HEK293 (cell line): ENCODE measurements around the gene CDC14B.
A peak's percentile ranks its signal among the peaks of the same experiment; 100 is the strongest.

Experiments
- BCL11A ChIP-seq: fragments of 450-650 bp; formaldehyde crosslinking; IDR thresholded peaks from 2 replicates; pipeline ENCODE4 v1.5.1; 2016; ENCODE audit warnings: low read depth, missing biosample characterization, missing genetic modification characterization
- GLIS1 ChIP-seq: fragments of 450-650 bp; formaldehyde crosslinking; IDR thresholded peaks from 2 replicates; pipeline ENCODE4 v1.5.1; 2016; ENCODE audit warnings: missing biosample characterization, missing genetic modification characterization
- IKZF3 ChIP-seq: fragments of 450-650 bp; IDR thresholded peaks from 2 replicates; pipeline ENCODE4 v1.5.0; 2018; ENCODE audit warnings: missing biosample characterization, mild to moderate bottlenecking, missing genetic modification characterization, moderate library complexity
- KLF16 ChIP-seq: fragments of 450-650 bp; formaldehyde crosslinking; IDR thresholded peaks from 2 replicates; pipeline ENCODE4 v1.5.1; 2017; ENCODE audit warnings: missing biosample characterization, missing genetic modification characterization
- KLF17 ChIP-seq: fragments of 450-650 bp; formaldehyde crosslinking; IDR thresholded peaks from 2 replicates; pipeline ENCODE4 v1.5.1; 2016; ENCODE audit warnings: missing biosample characterization, missing genetic modification characterization
- KLF7 ChIP-seq: fragments of 450-650 bp; formaldehyde crosslinking; IDR thresholded peaks from 2 replicates; pipeline ENCODE4 v1.5.1; 2016; ENCODE audit warnings: missing biosample characterization, missing genetic modification characterization, borderline replicate concordance
- KLF8 ChIP-seq: fragments of 450-650 bp; formaldehyde crosslinking; IDR thresholded peaks from 2 replicates; pipeline ENCODE4 v1.5.1; 2016; ENCODE audit warnings: missing biosample characterization, missing genetic modification characterization
- MEIS1 ChIP-seq: sonication (generic); formaldehyde crosslinking; IDR thresholded peaks from 2 replicates; pipeline ENCODE4 v1.8.1; 2022; ENCODE audit warnings: missing genetic modification reagents, mild to moderate bottlenecking, borderline replicate concordance
- MZF1 ChIP-seq: fragments of 450-650 bp; formaldehyde crosslinking; IDR thresholded peaks from 2 replicates; pipeline ENCODE4 v1.5.1; 2017; ENCODE audit warnings: missing biosample characterization, missing genetic modification characterization, borderline replicate concordance
- SP7 ChIP-seq: fragments of 450-650 bp; formaldehyde crosslinking; IDR thresholded peaks from 2 replicates; pipeline ENCODE4 v1.5.1; 2016; ENCODE audit warnings: missing biosample characterization, missing genetic modification characterization
- YY1 ChIP-seq: fragments of 450-650 bp; formaldehyde crosslinking; IDR thresholded peaks from 2 replicates; pipeline ENCODE4 v1.5.1; 2018; ENCODE audit warnings: missing biosample characterization, missing genetic modification characterization
- ZBTB11 ChIP-seq: fragments of 450-650 bp; formaldehyde crosslinking; conservative IDR thresholded peaks from 2 replicates; pipeline ENCODE4 v1.5.1; 2016; ENCODE audit warnings: low read depth, missing biosample characterization, missing genetic modification characterization
- ZBTB17 ChIP-seq: fragments of 450-650 bp; formaldehyde crosslinking; IDR thresholded peaks from 2 replicates; pipeline ENCODE4 v1.5.1; 2016; ENCODE audit warnings: missing biosample characterization, missing genetic modification characterization
- ZBTB21 ChIP-seq: fragments of 450-650 bp; formaldehyde crosslinking; IDR thresholded peaks from 2 replicates; pipeline ENCODE4 v1.5.1; 2017; ENCODE audit warnings: missing biosample characterization, missing genetic modification characterization
- ZNF114 ChIP-seq: fragments of 450-650 bp; formaldehyde crosslinking; IDR thresholded peaks from 2 replicates; pipeline ENCODE4 v1.5.0; 2017; ENCODE audit warnings: missing biosample characterization, missing genetic modification characterization
- ZNF133 ChIP-seq: fragments of 450-650 bp; formaldehyde crosslinking; IDR thresholded peaks from 2 replicates; pipeline ENCODE4 v1.5.1; 2016; ENCODE audit warnings: missing biosample characterization, missing genetic modification characterization
- ZNF157 ChIP-seq: fragments of 450-650 bp; formaldehyde crosslinking; IDR thresholded peaks from 2 replicates; pipeline ENCODE4 v1.5.1; 2016; ENCODE audit warnings: missing biosample characterization, missing genetic modification characterization
- ZNF169 ChIP-seq: fragments of 450-650 bp; formaldehyde crosslinking; IDR thresholded peaks from 2 replicates; pipeline ENCODE4 v1.5.1; 2016; ENCODE audit warnings: missing biosample characterization, missing genetic modification characterization
- ZNF184 ChIP-seq: fragments of 450-650 bp; IDR thresholded peaks from 2 replicates; pipeline ENCODE4 v1.5.1; 2018; ENCODE audit warnings: missing biosample characterization, mild to moderate bottlenecking, missing genetic modification characterization
- ZNF24 ChIP-seq: fragments of 450-650 bp; formaldehyde crosslinking; IDR thresholded peaks from 2 replicates; pipeline ENCODE4 v1.5.1; 2016; ENCODE audit warnings: missing biosample characterization, missing genetic modification characterization
- ZNF266 ChIP-seq: fragments of 450-650 bp; formaldehyde crosslinking; IDR thresholded peaks from 2 replicates; pipeline ENCODE4 v1.5.1; 2016; ENCODE audit warnings: missing biosample characterization, missing genetic modification characterization, low read depth
- ZNF280D ChIP-seq: fragments of 450-650 bp; formaldehyde crosslinking; IDR thresholded peaks from 2 replicates; pipeline ENCODE4 v1.5.1; 2016; ENCODE audit warnings: missing biosample characterization, missing genetic modification characterization
- ZNF501 ChIP-seq: fragments of 450-650 bp; formaldehyde crosslinking; IDR thresholded peaks from 2 replicates; pipeline ENCODE4 v1.5.1; 2016; ENCODE audit warnings: missing biosample characterization, missing genetic modification characterization
- ZNF549 ChIP-seq: fragments of 450-650 bp; IDR thresholded peaks from 2 replicates; pipeline ENCODE4 v1.5.1; 2018; ENCODE audit warnings: missing biosample characterization, missing genetic modification characterization, mild to moderate bottlenecking, inconsistent platforms, moderate library complexity
- ZNF561 ChIP-seq: fragments of 450-650 bp; IDR thresholded peaks from 2 replicates; pipeline ENCODE4 v1.5.1; 2018; ENCODE audit warnings: missing biosample characterization, missing genetic modification characterization, borderline replicate concordance
- ZNF580 ChIP-seq: fragments of 450-650 bp; formaldehyde crosslinking; IDR thresholded peaks from 2 replicates; pipeline ENCODE4 v1.5.1; 2016; ENCODE audit warnings: missing biosample characterization, missing genetic modification characterization
- ZNF600 ChIP-seq: fragments of 450-650 bp; formaldehyde crosslinking; IDR thresholded peaks from 2 replicates; pipeline ENCODE4 v1.5.1; 2016; ENCODE audit warnings: missing biosample characterization, missing genetic modification characterization
- ZNF623 ChIP-seq: fragments of 450-650 bp; formaldehyde crosslinking; IDR thresholded peaks from 2 replicates; pipeline ENCODE4 v1.5.1; 2016; ENCODE audit warnings: missing biosample characterization, missing genetic modification characterization
- ZNF692 ChIP-seq: fragments of 450-650 bp; formaldehyde crosslinking; IDR thresholded peaks from 2 replicates; pipeline ENCODE4 v1.5.1; 2016; ENCODE audit warnings: missing biosample characterization, missing genetic modification characterization
- ZNF768 ChIP-seq: fragments of 450-650 bp; formaldehyde crosslinking; IDR thresholded peaks from 2 replicates; pipeline ENCODE4 v1.5.1; 2018; ENCODE audit warnings: missing biosample characterization, mild to moderate bottlenecking, missing genetic modification characterization
- ZSCAN30 ChIP-seq: fragments of 450-650 bp; IDR thresholded peaks from 2 replicates; pipeline ENCODE4 v1.5.1; 2018; ENCODE audit warnings: missing biosample characterization, mild to moderate bottlenecking, missing genetic modification characterization, moderate library complexity

Gene CDC14B

GRCh38 chr9:96618209-96619123, 1.2 kb downstream of the CDC14B start (continued):
- TF ChIP-seq ZNF549, result no peak
- no peak for TF ChIP-seq ZNF157 (tag by site-specific recombination)
- no peak for TF ChIP-seq ZBTB21 (tag by site-specific recombination)
- TF ChIP-seq ZNF280D, result no peak
- TF ChIP-seq ZNF184, result no peak
- TF ChIP-seq YY1 (tag by site-specific recombination), result no peak
- peak; percentile 95 for TF ChIP-seq GLIS1 (tag by site-specific recombination)
- TF ChIP-seq KLF17, result 0 out of 2 replicates have a peak, but pooled peaks have one; percentile 17
- TF ChIP-seq ZNF24 (tag by site-specific recombination), result peak; percentile 50; the same call in 1 of the 2 replicates
- no peak; the same call in 1 of the 2 replicates for TF ChIP-seq ZBTB11 (tag by site-specific recombination)
- peak; percentile 85 for TF ChIP-seq SP7
- TF ChIP-seq KLF8 (tag by site-specific recombination), result peak; percentile 11; the same call in 1 of the 2 replicates
- TF ChIP-seq ZNF561 (tag by site-specific recombination), result no peak
- TF ChIP-seq KLF7, result no peak
- no peak for TF ChIP-seq ZNF266 (tag by site-specific recombination)
- TF ChIP-seq ZNF169 (tag by site-specific recombination), result no peak
- no peak for TF ChIP-seq ZSCAN30 (tag by site-specific recombination)
- peak; percentile 33; the same call in 1 of the 2 replicates for TF ChIP-seq IKZF3
- TF ChIP-seq KLF16, result 0 out of 2 replicates have a peak, but pooled peaks have one; percentile 37
- no peak for TF ChIP-seq MZF1 (tag by site-specific recombination)
- TF ChIP-seq ZNF133, result no peak
- TF ChIP-seq ZBTB17 (tag by site-specific recombination), result 0 out of 2 replicates have a peak, but pooled peaks have one; percentile 50
- 0 out of 2 replicates have a peak, but pooled peaks have one; percentile 28 for TF ChIP-seq BCL11A
- no peak for TF ChIP-seq ZNF114
- TF ChIP-seq ZNF623 (tag by site-specific recombination), result no peak
- TF ChIP-seq ZNF580 (tag by site-specific recombination), result no peak
- peak; percentile 86 for TF ChIP-seq MEIS1
- no peak; the same call in 1 of the 2 replicates for TF ChIP-seq ZNF692 (tag by site-specific recombination)
- no peak; the same call in 1 of the 2 replicates for TF ChIP-seq ZNF501
- TF ChIP-seq ZNF768, result no peak
- peak; percentile 74 for TF ChIP-seq ZNF600 (tag by site-specific recombination)
